HepG2 (cell line): ENCODE measurements around the gene GBA2. TPM values are rescaled to one million over a fixed set of nuclear protein-coding genes. Genes with fewer than 3 reads are reported as not detected.
A peak's percentile ranks its signal among the peaks of the same experiment; 100 is the strongest.

Experiments
- CBFB ChIP-seq: sonication (generic); formaldehyde crosslinking; IDR thresholded peaks from 2 replicates; pipeline ENCODE4 v1.4.0; 2020; ENCODE audit warnings: missing genetic modification reagents
- ISX ChIP-seq: sonication (generic); formaldehyde crosslinking; conservative IDR thresholded peaks from 2 replicates; pipeline ENCODE4 v1.5.0; 2020; ENCODE audit warnings: missing genetic modification reagents
- KDM3A ChIP-seq: IDR thresholded peaks from 2 replicates; pipeline ENCODE4 v1.6.1; 2018; ENCODE audit warnings: low read depth, missing compliant biosample characterization
- KDM5B ChIP-seq: sonication (generic); formaldehyde crosslinking; IDR thresholded peaks from 2 replicates; pipeline ENCODE4 v1.4.0; 2020; ENCODE audit warnings: missing genetic modification reagents, mild to moderate bottlenecking, borderline replicate concordance
- ZBTB3 ChIP-seq: sonication (generic); formaldehyde crosslinking; IDR thresholded peaks from 2 replicates; pipeline ENCODE4 v1.4.0; 2020; ENCODE audit warnings: low read depth, mild to moderate bottlenecking, moderate library complexity, missing genetic modification reagents, borderline replicate concordance
- ZNF607 ChIP-seq: sonication (generic); formaldehyde crosslinking; IDR thresholded peaks from 2 replicates; pipeline ENCODE4 v1.5.1; 2020; ENCODE audit warnings: missing genetic modification reagents, mild to moderate bottlenecking, borderline replicate concordance
- ZNF737 ChIP-seq: sonication (generic); formaldehyde crosslinking; IDR thresholded peaks from 2 replicates; pipeline ENCODE4 v1.5.0; 2020; ENCODE audit warnings: missing genetic modification reagents, mild to moderate bottlenecking, borderline replicate concordance
- ZSCAN12 ChIP-seq: sonication (generic); formaldehyde crosslinking; IDR thresholded peaks from 2 replicates; pipeline ENCODE4 v1.9.0; 2021; ENCODE audit warnings: mild to moderate bottlenecking, missing genetic modification reagents
- polyA plus RNA-seq, 8 experiments: library from polyadenylated mRNA; depleted of rRNA in 3 of 8; stranded (reverse) in 7 of 8; unstranded in 1 of 8; fragments of >200 nt; fragmentation: Illumina TruSeq in 4 of 8; extraction: Trizol in 4 of 8; gene quantifications; 2 replicates each; pipeline versions ENCODE4 v1.2.1 to v1.2.3, GENCODE V29; 2011 to 2016; ENCODE audit warnings: low read depth in 4 of 8, missing spikeins in 1 of 8, mixed read lengths in 1 of 8; ENCODE audit not compliant: insufficient read depth in 1 of 8
- total RNA-seq, 5 experiments: library from RNA; depleted of rRNA; stranded (reverse); fragments of >200 nt; fragmentation: Illumina TruSeq; extraction: Trizol; gene quantifications; 2 replicates each; pipeline ENCODE4 v1.2.3, GENCODE V29; 2016; ENCODE audit warnings: low read depth in 1 of 5
- TF ChIP-seq, protein P1 (sequence below), 2 experiments: sonication (generic) in 1 of 2; formaldehyde crosslinking in 1 of 2; IDR thresholded peaks; 2 replicates each; pipeline versions ENCODE4 v1.6.1 to v1.9.0; 2014 to 2022; ENCODE audit warnings: antibody characterized with exemption in 1 of 2, borderline replicate concordance in 1 of 2, inconsistent platforms in 1 of 2, low read depth in 1 of 2, missing genetic modification reagents in 1 of 2
- TF ChIP-seq, protein P2 (sequence below): sonication (generic); formaldehyde crosslinking; IDR thresholded peaks from 2 replicates; pipeline ENCODE4 v1.5.0; 2020; ENCODE audit warnings: missing genetic modification reagents
- TF ChIP-seq, protein P3 (sequence below): sonication (generic); formaldehyde crosslinking; IDR thresholded peaks from 2 replicates; pipeline ENCODE4 v1.4.0; 2020; ENCODE audit warnings: missing genetic modification reagents
- TF ChIP-seq, protein P4 (sequence below): sonication (generic); formaldehyde crosslinking; IDR thresholded peaks from 2 replicates; pipeline ENCODE4 v1.4.0; 2020; ENCODE audit warnings: missing genetic modification reagents, borderline replicate concordance

The GBA2 gene
- total and polyA plus RNA-seq, 2 of the 13 experiments (the other 11 are each of a cell fraction or from before 2014, with no cell fraction given) = 37.5 to 86.1 TPM

- TF ChIP-seq, protein P1, sequence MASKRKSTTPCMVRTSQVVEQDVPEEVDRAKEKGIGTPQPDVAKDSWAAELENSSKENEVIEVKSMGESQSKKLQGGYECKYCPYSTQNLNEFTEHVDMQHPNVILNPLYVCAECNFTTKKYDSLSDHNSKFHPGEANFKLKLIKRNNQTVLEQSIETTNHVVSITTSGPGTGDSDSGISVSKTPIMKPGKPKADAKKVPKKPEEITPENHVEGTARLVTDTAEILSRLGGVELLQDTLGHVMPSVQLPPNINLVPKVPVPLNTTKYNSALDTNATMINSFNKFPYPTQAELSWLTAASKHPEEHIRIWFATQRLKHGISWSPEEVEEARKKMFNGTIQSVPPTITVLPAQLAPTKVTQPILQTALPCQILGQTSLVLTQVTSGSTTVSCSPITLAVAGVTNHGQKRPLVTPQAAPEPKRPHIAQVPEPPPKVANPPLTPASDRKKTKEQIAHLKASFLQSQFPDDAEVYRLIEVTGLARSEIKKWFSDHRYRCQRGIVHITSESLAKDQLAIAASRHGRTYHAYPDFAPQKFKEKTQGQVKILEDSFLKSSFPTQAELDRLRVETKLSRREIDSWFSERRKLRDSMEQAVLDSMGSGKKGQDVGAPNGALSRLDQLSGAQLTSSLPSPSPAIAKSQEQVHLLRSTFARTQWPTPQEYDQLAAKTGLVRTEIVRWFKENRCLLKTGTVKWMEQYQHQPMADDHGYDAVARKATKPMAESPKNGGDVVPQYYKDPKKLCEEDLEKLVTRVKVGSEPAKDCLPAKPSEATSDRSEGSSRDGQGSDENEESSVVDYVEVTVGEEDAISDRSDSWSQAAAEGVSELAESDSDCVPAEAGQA (IDR thresholded peaks at IDR 0.05; ENCODE audit: low read depth) = no peak
- TF ChIP-seq, protein P1 (CRISPR knock-in tag; IDR thresholded peaks at IDR 0.05; ENCODE audit: borderline replicate concordance) = 0 out of 2 replicates have a peak, but pooled peaks have one; percentile 28
- no peak for TF ChIP-seq ZNF607
- TF ChIP-seq ISX (CRISPR knock-in tag) = peak; percentile 66; the same call in 1 of the 2 replicates
- 0 out of 2 replicates have a peak, but pooled peaks have one; percentile 27 for TF ChIP-seq ZSCAN12 (CRISPR knock-in tag)
- TF ChIP-seq, protein P2, sequence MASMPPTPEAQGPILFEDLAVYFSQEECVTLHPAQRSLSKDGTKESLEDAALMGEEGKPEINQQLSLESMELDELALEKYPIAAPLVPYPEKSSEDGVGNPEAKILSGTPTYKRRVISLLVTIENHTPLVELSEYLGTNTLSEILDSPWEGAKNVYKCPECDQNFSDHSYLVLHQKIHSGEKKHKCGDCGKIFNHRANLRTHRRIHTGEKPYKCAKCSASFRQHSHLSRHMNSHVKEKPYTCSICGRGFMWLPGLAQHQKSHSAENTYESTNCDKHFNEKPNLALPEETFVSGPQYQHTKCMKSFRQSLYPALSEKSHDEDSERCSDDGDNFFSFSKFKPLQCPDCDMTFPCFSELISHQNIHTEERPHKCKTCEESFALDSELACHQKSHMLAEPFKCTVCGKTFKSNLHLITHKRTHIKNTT = no peak
- TF ChIP-seq KDM5B (CRISPR knock-in tag) = peak; percentile 17; the same call in 1 of the 2 replicates
- TF ChIP-seq, protein P3, sequence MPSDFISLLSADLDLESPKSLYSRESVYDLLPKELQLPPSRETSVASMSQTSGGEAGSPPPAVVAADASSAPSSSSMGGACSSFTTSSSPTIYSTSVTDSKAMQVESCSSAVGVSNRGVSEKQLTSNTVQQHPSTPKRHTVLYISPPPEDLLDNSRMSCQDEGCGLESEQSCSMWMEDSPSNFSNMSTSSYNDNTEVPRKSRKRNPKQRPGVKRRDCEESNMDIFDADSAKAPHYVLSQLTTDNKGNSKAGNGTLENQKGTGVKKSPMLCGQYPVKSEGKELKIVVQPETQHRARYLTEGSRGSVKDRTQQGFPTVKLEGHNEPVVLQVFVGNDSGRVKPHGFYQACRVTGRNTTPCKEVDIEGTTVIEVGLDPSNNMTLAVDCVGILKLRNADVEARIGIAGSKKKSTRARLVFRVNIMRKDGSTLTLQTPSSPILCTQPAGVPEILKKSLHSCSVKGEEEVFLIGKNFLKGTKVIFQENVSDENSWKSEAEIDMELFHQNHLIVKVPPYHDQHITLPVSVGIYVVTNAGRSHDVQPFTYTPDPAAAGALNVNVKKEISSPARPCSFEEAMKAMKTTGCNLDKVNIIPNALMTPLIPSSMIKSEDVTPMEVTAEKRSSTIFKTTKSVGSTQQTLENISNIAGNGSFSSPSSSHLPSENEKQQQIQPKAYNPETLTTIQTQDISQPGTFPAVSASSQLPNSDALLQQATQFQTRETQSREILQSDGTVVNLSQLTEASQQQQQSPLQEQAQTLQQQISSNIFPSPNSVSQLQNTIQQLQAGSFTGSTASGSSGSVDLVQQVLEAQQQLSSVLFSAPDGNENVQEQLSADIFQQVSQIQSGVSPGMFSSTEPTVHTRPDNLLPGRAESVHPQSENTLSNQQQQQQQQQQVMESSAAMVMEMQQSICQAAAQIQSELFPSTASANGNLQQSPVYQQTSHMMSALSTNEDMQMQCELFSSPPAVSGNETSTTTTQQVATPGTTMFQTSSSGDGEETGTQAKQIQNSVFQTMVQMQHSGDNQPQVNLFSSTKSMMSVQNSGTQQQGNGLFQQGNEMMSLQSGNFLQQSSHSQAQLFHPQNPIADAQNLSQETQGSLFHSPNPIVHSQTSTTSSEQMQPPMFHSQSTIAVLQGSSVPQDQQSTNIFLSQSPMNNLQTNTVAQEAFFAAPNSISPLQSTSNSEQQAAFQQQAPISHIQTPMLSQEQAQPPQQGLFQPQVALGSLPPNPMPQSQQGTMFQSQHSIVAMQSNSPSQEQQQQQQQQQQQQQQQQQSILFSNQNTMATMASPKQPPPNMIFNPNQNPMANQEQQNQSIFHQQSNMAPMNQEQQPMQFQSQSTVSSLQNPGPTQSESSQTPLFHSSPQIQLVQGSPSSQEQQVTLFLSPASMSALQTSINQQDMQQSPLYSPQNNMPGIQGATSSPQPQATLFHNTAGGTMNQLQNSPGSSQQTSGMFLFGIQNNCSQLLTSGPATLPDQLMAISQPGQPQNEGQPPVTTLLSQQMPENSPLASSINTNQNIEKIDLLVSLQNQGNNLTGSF (CRISPR knock-in tag) = 0 out of 2 replicates have a peak, but pooled peaks have one; percentile 50
- no peak for TF ChIP-seq CBFB
- TF ChIP-seq, protein P4, sequence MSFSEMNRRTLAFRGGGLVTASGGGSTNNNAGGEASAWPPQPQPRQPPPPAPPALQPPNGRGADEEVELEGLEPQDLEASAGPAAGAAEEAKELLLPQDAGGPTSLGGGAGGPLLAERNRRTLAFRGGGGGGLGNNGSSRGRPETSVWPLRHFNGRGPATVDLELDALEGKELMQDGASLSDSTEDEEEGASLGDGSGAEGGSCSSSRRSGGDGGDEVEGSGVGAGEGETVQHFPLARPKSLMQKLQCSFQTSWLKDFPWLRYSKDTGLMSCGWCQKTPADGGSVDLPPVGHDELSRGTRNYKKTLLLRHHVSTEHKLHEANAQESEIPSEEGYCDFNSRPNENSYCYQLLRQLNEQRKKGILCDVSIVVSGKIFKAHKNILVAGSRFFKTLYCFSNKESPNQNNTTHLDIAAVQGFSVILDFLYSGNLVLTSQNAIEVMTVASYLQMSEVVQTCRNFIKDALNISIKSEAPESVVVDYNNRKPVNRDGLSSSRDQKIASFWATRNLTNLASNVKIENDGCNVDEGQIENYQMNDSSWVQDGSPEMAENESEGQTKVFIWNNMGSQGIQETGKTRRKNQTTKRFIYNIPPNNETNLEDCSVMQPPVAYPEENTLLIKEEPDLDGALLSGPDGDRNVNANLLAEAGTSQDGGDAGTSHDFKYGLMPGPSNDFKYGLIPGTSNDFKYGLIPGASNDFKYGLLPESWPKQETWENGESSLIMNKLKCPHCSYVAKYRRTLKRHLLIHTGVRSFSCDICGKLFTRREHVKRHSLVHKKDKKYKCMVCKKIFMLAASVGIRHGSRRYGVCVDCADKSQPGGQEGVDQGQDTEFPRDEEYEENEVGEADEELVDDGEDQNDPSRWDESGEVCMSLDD (CRISPR knock-in tag) = 0 out of 2 replicates have a peak, but pooled peaks have one; percentile 37
- 0 out of 2 replicates have a peak, but pooled peaks have one; percentile 5 for TF ChIP-seq ZBTB3 (CRISPR knock-in tag)
- 0 out of 2 replicates have a peak, but pooled peaks have one; percentile 56 for TF ChIP-seq ZNF737
- no peak for TF ChIP-seq KDM3A (CRISPR knock-in tag)
Measured at GRCh38 chr9:35748242-35748857, 678 bp downstream of the GBA2 start (continued).
